ENCODE measurements around the gene P3R3URF. TPM values are rescaled to one million over a fixed set of nuclear protein-coding genes. Genes with fewer than 3 reads are reported as not detected.

Gene P3R3URF
- total and polyA plus RNA-seq, 9 of the 15 experiments (the other 6 are each of a cell fraction or from before 2014, with no cell fraction given) = not detected

GRCh38 chr1:46158312-46159281 lies 17.7 kb downstream of the P3R3URF start (continued):
- TF ChIP-seq U2AF2 (optimal IDR thresholded peaks at IDR 0.05; ENCODE audit: low read depth, low read length) (no peak), TCFL5 (CRISPR knock-in tag; conservative IDR thresholded peaks at IDR 0.05) (no peak), RCOR1 (IDR thresholded peaks at IDR 0.05; ENCODE audit: borderline replicate concordance in 1 of 2, low read depth in 2 of 2, low read length in 2 of 2) (peak; percentile 88 to 97), MLX (CRISPR knock-in tag; conservative IDR thresholded peaks at IDR 0.05) (no peak), SMAD1 (IDR thresholded peaks at IDR 0.05; ENCODE audit: low read depth, low read length, partially characterized antibody) (peak; percentile 58), ZNF79 (CRISPR knock-in tag; IDR thresholded peaks at IDR 0.05; ENCODE audit: low read depth) (no peak), ZNF740 (CRISPR knock-in tag; IDR thresholded peaks at IDR 0.05) (peak; percentile 40; the same call in 1 of the 2 replicates), ZNF740 (tag; IDR thresholded peaks at IDR 0.05) (no peak), GATAD2B (IDR thresholded peaks at IDR 0.05; ENCODE audit: borderline replicate concordance) (peak; percentile 98), CTBP1 (IDR thresholded peaks at IDR 0.05; ENCODE audit: borderline replicate concordance) (peak; percentile 99), PCBP1 (IDR thresholded peaks at IDR 0.05; ENCODE audit: low read depth, low read length, poor library complexity, severe bottlenecking) (no peak), PTTG1 (tag; IDR thresholded peaks at IDR 0.05; ENCODE audit: low read depth) (no peak), MTF1 (CRISPR knock-in tag; IDR thresholded peaks at IDR 0.05; ENCODE audit: borderline replicate concordance) (no peak), FOXK2 (conservative IDR thresholded peaks at IDR 0.05 in 1 of 2, IDR thresholded peaks at IDR 0.05 in 1 of 2; ENCODE audit: low read depth in 2 of 2) (peak; percentile 80 to 81; a peak in 3 of 4 replicates), SMARCA4 (IDR thresholded peaks at IDR 0.05) (peak; percentile 100), THAP12 (CRISPR knock-in tag; IDR thresholded peaks at IDR 0.05) (no peak), RAD21 (CRISPR knock-in tag; conservative IDR thresholded peaks at IDR 0.05 in 1 of 2, IDR thresholded peaks at IDR 0.05 in 1 of 2) (peak in 1 of 2 experiments; percentile 36; a peak in 2 of 4 replicates), SRSF9 (IDR thresholded peaks at IDR 0.05; ENCODE audit: borderline replicate concordance, low read depth, low read length) (no peak), USF1 (CRISPR knock-in tag; IDR thresholded peaks at IDR 0.05) (no peak), NFIC (IDR thresholded peaks at IDR 0.05) (peak; percentile 97), CEBPG (CRISPR knock-in tag; IDR thresholded peaks at IDR 0.05) (no peak), CEBPG (tag; conservative IDR thresholded peaks at IDR 0.05 in 1 of 2, IDR thresholded peaks at IDR 0.05 in 1 of 2) (no peak; a peak in 1 of 4 replicates)
